SK-N-SH (cell line): Measurements from ENCODE around the gene HMGN2. TPM values are rescaled to one million over a fixed set of nuclear protein-coding genes. Genes with fewer than 3 reads are reported as not detected.

Experiments used
- CTCF ChIA-PET: fragments of 300-600, 350-600 bp; formaldehyde crosslinking; extraction: SDS; loops from one replicate; lab custom pipeline; 2021; lab: Yijun Ruan, JAX
- POLR2A ChIA-PET: fragments of 350-600 bp; sonication (Branson Sonifier 250); formaldehyde crosslinking; extraction: SDS; loops from one replicate; lab custom pipeline; 2020; ENCODE audit warnings: antibody characterized with exemption, inconsistent platforms; lab: Yijun Ruan, JAX
- DNase-seq: peaks from one replicate; pipeline ENCODE4 v3.0.0; 2012
- H2AFZ ChIP-seq: fragments of 200-600 bp; sonication (generic); 2 replicates; pipeline ENCODE4 v1.8.1; 2016; ENCODE audit warnings: antibody characterized with exemption, mild to moderate bottlenecking, low read depth
- H3F3A ChIP-seq: fragments of 200-600 bp; sonication (generic); replicated peaks from 2 replicates; pipeline ENCODE3; 2016; ENCODE audit warnings: antibody characterized with exemption, mild to moderate bottlenecking; ENCODE audit not compliant: insufficient read depth
- H3K27ac ChIP-seq, 2 experiments: fragments of 200-500 bp in 1 of 2; fragments of 200-600 bp in 1 of 2; sonication (Bioruptor generic) in 1 of 2; sonication (generic), shearing (Covaris generic) in 1 of 2; 2 replicates each; pipeline versions ENCODE4 v1.5.1 to v1.6.1; 2014 to 2016; ENCODE audit warnings: low read depth in 2 of 2, inconsistent platforms in 1 of 2, low read length in 1 of 2, mild to moderate bottlenecking in 1 of 2, mixed read lengths in 1 of 2
- H3K27me3 ChIP-seq: fragments of 200-600 bp; sonication (generic), shearing (Covaris generic); 2 replicates; pipeline ENCODE4 v1.6.1; 2016; ENCODE audit warnings: mixed run types; ENCODE audit not compliant: insufficient read depth
- H3K36me3 ChIP-seq, 2 experiments: fragments of 200-500 bp in 1 of 2; fragments of 200-600 bp in 1 of 2; sonication (Bioruptor generic) in 1 of 2; sonication (generic) in 1 of 2; replicated peaks in 1 of 2; 2 replicates each; pipeline versions ENCODE3 to v1.5.1; 2014 to 2016; ENCODE audit warnings: low read length in 1 of 2, mild to moderate bottlenecking in 1 of 2; ENCODE audit not compliant: insufficient read depth in 2 of 2, control insufficient read depth in 1 of 2
- H3K4me1 ChIP-seq, 2 experiments: fragments of 200-500 bp in 1 of 2; fragments of 200-600 bp in 1 of 2; sonication (Bioruptor generic) in 1 of 2; sonication (generic), shearing (Covaris generic) in 1 of 2; 2 replicates each; pipeline versions ENCODE4 v1.5.1 to v1.6.1; 2014 to 2016; ENCODE audit warnings: low read depth in 1 of 2, low read length in 1 of 2, mixed run types in 1 of 2; ENCODE audit not compliant: insufficient read depth in 2 of 2, control insufficient read depth in 1 of 2
- H3K4me2 ChIP-seq: fragments of 200-600 bp; sonication (generic), shearing (Covaris generic); 2 replicates; pipeline ENCODE4 v1.6.1; 2017; ENCODE audit warnings: mixed run types
- H3K4me3 ChIP-seq, 2 experiments: fragments of 200-500 bp in 1 of 2; fragments of 200-600 bp in 1 of 2; sonication (Bioruptor generic) in 1 of 2; sonication (generic), shearing (Covaris generic) in 1 of 2; 2 replicates each; pipeline versions ENCODE4 v1.5.1 to v1.8.1; 2014 to 2016; ENCODE audit warnings: low read depth in 2 of 2, inconsistent platforms in 1 of 2, low read length in 1 of 2, mild to moderate bottlenecking in 1 of 2, mixed read lengths in 1 of 2, moderate library complexity in 1 of 2
- H3K79me2 ChIP-seq: fragments of 200-600 bp; sonication (generic); 2 replicates; pipeline ENCODE4 v1.8.1; 2017; ENCODE audit warnings: mild to moderate bottlenecking; ENCODE audit not compliant: insufficient read depth
- H3K9ac ChIP-seq: fragments of 200-600 bp; sonication (generic); 2 replicates; pipeline ENCODE4 v1.6.1; 2017; ENCODE audit warnings: mixed run types
- H3K9me2 ChIP-seq: fragments of 200-600 bp; sonication (generic); 2 replicates; pipeline ENCODE4 v1.6.1; 2017; ENCODE audit warnings: mixed run types
- H3K9me3 ChIP-seq: fragments of 200-600 bp; sonication (generic); 2 replicates; pipeline ENCODE4 v1.6.1; 2017; ENCODE audit warnings: mixed run types, mild to moderate bottlenecking, moderate library complexity
- H4K20me1 ChIP-seq: fragments of 200-600 bp; sonication (generic); 2 replicates; pipeline ENCODE4 v1.6.1; 2017; ENCODE audit warnings: mild to moderate bottlenecking, mixed run types; ENCODE audit not compliant: insufficient read depth
- ELF1 ChIP-seq: IDR thresholded peaks from 2 replicates; pipeline ENCODE4 v1.4.0; 2012
- EP300 ChIP-seq, 2 experiments: IDR thresholded peaks; 2 replicates each; pipeline versions ENCODE4 v1.4.0 to v1.6.1; 2012; ENCODE audit warnings: borderline replicate concordance in 1 of 2, low read depth in 1 of 2, low read length in 1 of 2
- GABPA ChIP-seq: IDR thresholded peaks from 2 replicates; pipeline ENCODE4 v1.4.0; 2012; ENCODE audit warnings: low read depth, mild to moderate bottlenecking
- MXI1 ChIP-seq: IDR thresholded peaks from 2 replicates; pipeline ENCODE4 v1.6.1; 2012; ENCODE audit warnings: mild to moderate bottlenecking, low read depth, low read length, improper control_type of control experiment
- NRF1 ChIP-seq: IDR thresholded peaks from 2 replicates; pipeline ENCODE4 v1.6.1; 2012; ENCODE audit warnings: low read depth, mild to moderate bottlenecking, low read length
- POLR2AphosphoS5 ChIP-seq: IDR thresholded peaks from 2 replicates; pipeline ENCODE4 v1.6.1; 2012; ENCODE audit warnings: low read depth, low read length
- RAD21 ChIP-seq: IDR thresholded peaks from 2 replicates; pipeline ENCODE4 v1.6.1; 2012; ENCODE audit warnings: mild to moderate bottlenecking, low read length
- RCOR1 ChIP-seq: fragments of 150-350 bp; IDR thresholded peaks from 2 replicates; pipeline ENCODE4 v1.6.1; 2017; ENCODE audit warnings: antibody characterized with exemption, low read length
- RFX5 ChIP-seq: IDR thresholded peaks from 2 replicates; pipeline ENCODE4 v1.6.1; 2012; ENCODE audit warnings: mild to moderate bottlenecking, improper control_type of control experiment, low read length
- SIN3A ChIP-seq: IDR thresholded peaks from 2 replicates; pipeline ENCODE4 v1.6.1; 2012; ENCODE audit warnings: low read depth, mild to moderate bottlenecking, low read length, moderate library complexity, borderline replicate concordance
- TAF1 ChIP-seq: IDR thresholded peaks from 2 replicates; pipeline ENCODE4 v1.6.1; 2012; ENCODE audit warnings: low read depth, mild to moderate bottlenecking, low read length, moderate library complexity, borderline replicate concordance
- TEAD4 ChIP-seq: IDR thresholded peaks from 2 replicates; pipeline ENCODE4 v1.4.0; 2012; ENCODE audit warnings: mild to moderate bottlenecking, borderline replicate concordance; ENCODE audit not compliant: insufficient read depth
- USF1 ChIP-seq: IDR thresholded peaks from 2 replicates; pipeline ENCODE4 v1.4.0; 2012; ENCODE audit warnings: low read depth, borderline replicate concordance
- WGBS: methylation state at CpG from one replicate; pipeline ENCODE4 v1.1.6; 2017; ENCODE audit warnings: low lambda C conversion rate; 5-methylcytosine and 5-hydroxymethylcytosine counted together
- polyA plus RNA-seq, 3 experiments: library from polyadenylated mRNA; depleted of rRNA; stranded (reverse); fragments of >200 nt; gene quantifications; 2 replicates each; pipeline ENCODE4 v1.2.3, GENCODE V29; 2012
- TF ChIP-seq, protein P1 (sequence below): fragments of 150-350 bp; IDR thresholded peaks from 2 replicates; pipeline ENCODE4 v1.6.1; 2017; ENCODE audit warnings: antibody characterized with exemption, low read length, low read depth, borderline replicate concordance
- TF ChIP-seq, protein P2 (sequence below): IDR thresholded peaks from 2 replicates; pipeline ENCODE4 v1.4.0; 2012; ENCODE audit warnings: low read depth
- TF ChIP-seq, protein P3 (sequence below): fragments of 200-600 bp; sonication (generic); IDR thresholded peaks from 2 replicates; pipeline ENCODE4 v1.6.1; 2017; ENCODE audit warnings: antibody characterized with exemption, mild to moderate bottlenecking, moderate library complexity
- TF ChIP-seq, protein P4 (sequence below): IDR thresholded peaks from 2 replicates; pipeline ENCODE4; 2012

The HMGN2 gene
- polyA plus RNA-seq, 1 of the 3 experiments (the other 2 are of a cell fraction): 644 TPM

DNA sequence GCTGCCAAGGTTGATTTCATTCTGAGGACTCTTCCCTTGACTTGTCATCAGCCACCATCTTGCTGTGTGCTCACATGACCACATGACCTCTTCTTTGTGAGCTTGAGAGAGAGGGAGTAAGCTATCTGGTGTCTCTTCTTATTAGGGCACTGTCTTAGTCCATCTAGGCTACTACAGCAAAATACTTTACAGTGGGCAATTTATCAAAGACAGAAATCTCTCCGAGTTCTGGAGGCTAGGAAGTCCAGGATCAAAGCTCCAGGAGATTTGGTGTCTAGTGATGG, 45.5 kb downstream of the HMGN2 start:
- H2AFZ ChIP-seq: no peak overlapping the region
- no peaks in the 10 kb centered on the region for H4K20me1 ChIP-seq
- WGBS: 71% methylated on average over 1 of the region's 1 CpG
- no peaks in the 10 kb centered on the region for H3F3A ChIP-seq
- no peak overlapping the region for H3K4me2 ChIP-seq
- H3K9ac ChIP-seq: no peak overlapping the region
- POLR2A ChIA-PET: no interaction called here
- H3K4me1 ChIP-seq: no peaks in the 10 kb centered on the region
- H3K9me3 ChIP-seq: no peaks in the 10 kb centered on the region
- peaks cover 4% of the 10 kb centered on the region; the same call in 1 of the 2 replicates for H3K27me3 ChIP-seq
- no peaks in the 10 kb centered on the region for H3K9me2 ChIP-seq
- H3K27ac ChIP-seq: no peak overlapping the region
- no peaks in the 10 kb centered on the region for H3K36me3 ChIP-seq
- no peaks in the 10 kb centered on the region for H3K79me2 ChIP-seq
- H3K4me3 ChIP-seq: no peak overlapping the region
- CTCF ChIA-PET: interaction anchor here (0.6 to 3.1 kb wide), 4 partner anchors 11 to 21 kb away, joined by 3 to 11 read pairs (median 4); no protein-coding TSS in a partner anchor
- no peak for TF ChIP-seq GABPA
- no peak for TF ChIP-seq SIN3A
- no peak for TF ChIP-seq TAF1
- no peak for TF ChIP-seq TEAD4
- TF ChIP-seq RFX5: no peak
- TF ChIP-seq, protein P1, sequence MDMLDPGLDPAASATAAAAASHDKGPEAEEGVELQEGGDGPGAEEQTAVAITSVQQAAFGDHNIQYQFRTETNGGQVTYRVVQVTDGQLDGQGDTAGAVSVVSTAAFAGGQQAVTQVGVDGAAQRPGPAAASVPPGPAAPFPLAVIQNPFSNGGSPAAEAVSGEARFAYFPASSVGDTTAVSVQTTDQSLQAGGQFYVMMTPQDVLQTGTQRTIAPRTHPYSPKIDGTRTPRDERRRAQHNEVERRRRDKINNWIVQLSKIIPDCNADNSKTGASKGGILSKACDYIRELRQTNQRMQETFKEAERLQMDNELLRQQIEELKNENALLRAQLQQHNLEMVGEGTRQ: no peak
- TF ChIP-seq USF1: no peak
- TF ChIP-seq, protein P2, sequence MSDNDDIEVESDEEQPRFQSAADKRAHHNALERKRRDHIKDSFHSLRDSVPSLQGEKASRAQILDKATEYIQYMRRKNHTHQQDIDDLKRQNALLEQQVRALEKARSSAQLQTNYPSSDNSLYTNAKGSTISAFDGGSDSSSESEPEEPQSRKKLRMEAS: no peak
- TF ChIP-seq, protein P3, sequence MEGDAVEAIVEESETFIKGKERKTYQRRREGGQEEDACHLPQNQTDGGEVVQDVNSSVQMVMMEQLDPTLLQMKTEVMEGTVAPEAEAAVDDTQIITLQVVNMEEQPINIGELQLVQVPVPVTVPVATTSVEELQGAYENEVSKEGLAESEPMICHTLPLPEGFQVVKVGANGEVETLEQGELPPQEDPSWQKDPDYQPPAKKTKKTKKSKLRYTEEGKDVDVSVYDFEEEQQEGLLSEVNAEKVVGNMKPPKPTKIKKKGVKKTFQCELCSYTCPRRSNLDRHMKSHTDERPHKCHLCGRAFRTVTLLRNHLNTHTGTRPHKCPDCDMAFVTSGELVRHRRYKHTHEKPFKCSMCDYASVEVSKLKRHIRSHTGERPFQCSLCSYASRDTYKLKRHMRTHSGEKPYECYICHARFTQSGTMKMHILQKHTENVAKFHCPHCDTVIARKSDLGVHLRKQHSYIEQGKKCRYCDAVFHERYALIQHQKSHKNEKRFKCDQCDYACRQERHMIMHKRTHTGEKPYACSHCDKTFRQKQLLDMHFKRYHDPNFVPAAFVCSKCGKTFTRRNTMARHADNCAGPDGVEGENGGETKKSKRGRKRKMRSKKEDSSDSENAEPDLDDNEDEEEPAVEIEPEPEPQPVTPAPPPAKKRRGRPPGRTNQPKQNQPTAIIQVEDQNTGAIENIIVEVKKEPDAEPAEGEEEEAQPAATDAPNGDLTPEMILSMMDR: no peak
- no peak for TF ChIP-seq MXI1
- TF ChIP-seq, protein P4, sequence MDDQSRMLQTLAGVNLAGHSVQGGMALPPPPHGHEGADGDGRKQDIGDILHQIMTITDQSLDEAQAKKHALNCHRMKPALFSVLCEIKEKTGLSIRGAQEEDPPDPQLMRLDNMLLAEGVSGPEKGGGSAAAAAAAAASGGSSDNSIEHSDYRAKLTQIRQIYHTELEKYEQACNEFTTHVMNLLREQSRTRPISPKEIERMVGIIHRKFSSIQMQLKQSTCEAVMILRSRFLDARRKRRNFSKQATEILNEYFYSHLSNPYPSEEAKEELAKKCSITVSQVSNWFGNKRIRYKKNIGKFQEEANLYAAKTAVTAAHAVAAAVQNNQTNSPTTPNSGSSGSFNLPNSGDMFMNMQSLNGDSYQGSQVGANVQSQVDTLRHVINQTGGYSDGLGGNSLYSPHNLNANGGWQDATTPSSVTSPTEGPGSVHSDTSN: no peak
- no peak for TF ChIP-seq RAD21
- no peak for DNase-seq

- WGBS: 87% methylated on average over 6 of the region's 6 CpGs
- Histone ChIP-seq H3K9me2 (no peaks in the 10 kb centered on the region), H3K79me2 (no peaks in the 10 kb centered on the region), H3K4me1 (no peaks in the 10 kb centered on the region), H3K4me2 (no peak overlapping the region), H3F3A (no peaks in the 10 kb centered on the region), H3K9me3 (no peaks in the 10 kb centered on the region)
- CTCF ChIA-PET: interaction anchor here (0.6 to 3.1 kb wide), 4 partner anchors 15 to 877 kb away, joined by 3 to 11 read pairs (median 4); no protein-coding TSS in a partner anchor
- no peak for DNase-seq
- TF ChIP-seq NRF1: no peak
- TF ChIP-seq POLR2AphosphoS5: no peak
- TF ChIP-seq ELF1: no peak
- no peak for TF ChIP-seq RCOR1
- no peak for TF ChIP-seq EP300 (IDR thresholded peaks at IDR 0.05; ENCODE audit: borderline replicate concordance in 1 of 2, low read depth in 1 of 2, low read length in 1 of 2)
- TF ChIP-seq, all 33 proteins: peak for 0
- no peak overlapping the region for H2AFZ ChIP-seq
- H3K27me3 ChIP-seq: peaks cover 9% of the 10 kb centered on the region; the same call in 1 of the 2 replicates
- H3K27ac ChIP-seq: no peak overlapping the region
- no peaks in the 10 kb centered on the region for H4K20me1 ChIP-seq
- no peak overlapping the region for H3K9ac ChIP-seq
- H3K4me3 ChIP-seq: no peak overlapping the region
- H3K36me3 ChIP-seq: no peaks in the 10 kb centered on the region
- POLR2A ChIA-PET: no interaction called here
Measured at GRCh38 chr1:26518355-26518754, 46.1 kb downstream of the HMGN2 start.
